ENCODE results near the gene MAT1A.

Gene MAT1A

DNA sequence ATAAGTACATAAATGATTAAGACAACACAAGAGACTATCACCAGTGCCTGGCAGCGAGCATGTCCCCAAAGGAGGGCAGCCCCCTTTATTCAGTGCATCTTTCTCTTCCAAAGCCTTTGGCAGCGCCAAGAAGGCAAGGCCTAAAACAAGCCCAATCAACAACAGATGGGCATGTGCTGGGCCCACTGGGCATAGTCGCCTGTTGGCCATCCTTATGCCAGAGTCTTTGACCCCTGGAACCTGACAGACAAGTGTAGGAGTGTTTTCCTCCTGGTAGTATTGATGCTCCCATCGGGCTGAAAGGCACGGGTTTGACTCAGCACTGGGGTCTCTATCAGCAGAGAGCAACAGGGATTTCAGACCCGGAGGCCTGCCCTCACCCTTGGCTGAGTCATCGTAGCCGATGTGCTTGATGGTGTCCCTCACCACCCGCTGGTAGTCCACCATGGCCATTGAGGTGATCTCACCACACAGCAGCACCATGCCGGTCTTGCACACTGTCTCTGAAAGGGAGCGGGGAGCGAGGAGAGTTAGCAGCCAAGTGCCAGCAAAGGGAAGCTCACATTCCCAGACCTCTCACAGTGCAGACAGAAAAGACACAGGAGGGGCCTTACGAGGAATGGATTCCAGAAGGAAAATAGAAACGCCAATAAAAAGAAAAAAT, 5.8 kb downstream of the MAT1A start:
- Histone ChIP-seq H3K4me1 (ENCODE audit: control insufficient read depth in 2 of 2, insufficient read depth in 2 of 2, low read length in 2 of 2) (no peaks in the 10 kb centered on the region), H3K27ac (ENCODE audit: low read depth in 2 of 2, low read length in 2 of 2) (no peak overlapping the region), H3K9ac (ENCODE audit: low read depth in 1 of 2, low read length in 2 of 2) (no peak overlapping the region), H3K9me3 (ENCODE audit: control insufficient read depth in 2 of 2, low read length in 2 of 2) (no peaks in the 10 kb centered on the region), H3K36me3 (ENCODE audit: control insufficient read depth in 2 of 2, insufficient read depth in 2 of 2, low read length in 2 of 2) (no peaks in the 10 kb centered on the region), H3K27me3 (ENCODE audit: control insufficient read depth in 2 of 2, insufficient read depth in 2 of 2, low read length in 2 of 2) (no peaks in the 10 kb centered on the region), H3K4me3 (ENCODE audit: low read length in 2 of 2) (no peak overlapping the region)

GRCh38 chr10:80283119-80283518, 6.3 kb downstream of the MAT1A start:
- Histone ChIP-seq H3K4me3 (ENCODE audit: low read length in 2 of 2) (no peak overlapping the region), H3K9me3 (ENCODE audit: control insufficient read depth in 2 of 2, low read length in 2 of 2) (no peaks in the 10 kb centered on the region), H3K4me1 (ENCODE audit: control insufficient read depth in 2 of 2, insufficient read depth in 2 of 2, low read length in 2 of 2) (no peaks in the 10 kb centered on the region), H3K36me3 (ENCODE audit: control insufficient read depth in 2 of 2, insufficient read depth in 2 of 2, low read length in 2 of 2) (no peaks in the 10 kb centered on the region), H3K9ac (ENCODE audit: low read depth in 1 of 2, low read length in 2 of 2) (no peak overlapping the region), H3K27ac (ENCODE audit: low read depth in 2 of 2, low read length in 2 of 2) (no peak overlapping the region), H3K27me3 (ENCODE audit: control insufficient read depth in 2 of 2, insufficient read depth in 2 of 2, low read length in 2 of 2) (no peaks in the 10 kb centered on the region)

DNA sequence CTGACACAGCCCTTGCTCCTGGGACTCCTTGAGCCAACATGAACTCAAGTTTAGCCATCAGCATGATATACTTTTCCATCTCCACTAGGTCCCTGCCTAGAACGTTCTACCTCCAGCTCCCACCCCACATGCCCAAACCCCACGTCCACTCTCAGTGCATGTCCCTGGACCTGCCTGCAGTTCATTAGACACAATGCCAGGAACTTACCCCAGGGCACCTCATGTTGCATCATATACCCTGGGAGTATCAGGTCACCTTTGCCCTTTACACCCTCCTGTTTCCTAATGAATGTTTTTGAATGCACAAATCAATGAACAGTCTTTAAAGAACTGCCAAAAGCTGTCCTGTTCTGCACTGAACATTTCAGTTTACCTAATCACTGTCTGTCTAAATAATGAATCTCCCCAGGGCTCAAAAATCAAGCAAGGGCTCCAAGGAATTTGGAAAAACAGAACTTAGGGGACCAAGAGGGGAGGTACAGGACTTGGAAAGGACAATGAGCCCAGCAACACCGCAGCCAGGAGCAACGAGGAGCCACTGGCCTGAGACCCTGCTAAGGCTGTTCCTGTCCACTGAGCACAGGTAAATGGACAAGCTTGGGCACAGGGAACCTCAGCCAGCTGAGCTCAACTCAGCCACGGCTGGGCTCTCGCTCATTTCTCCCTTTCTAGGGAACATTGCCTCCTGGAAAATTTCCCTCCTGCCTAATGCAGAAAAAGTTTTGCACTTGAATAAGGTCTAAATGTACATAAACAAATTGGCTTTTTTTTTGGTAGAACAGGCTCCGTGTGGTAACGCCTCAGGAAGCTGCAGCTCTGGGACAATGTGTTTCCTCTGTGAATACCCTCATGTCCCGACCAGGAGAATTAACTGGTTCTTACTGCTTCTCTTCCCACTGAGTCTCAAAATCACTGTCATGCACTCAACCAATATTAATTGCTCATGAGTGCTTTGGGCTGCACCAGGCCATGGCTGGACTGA, 7.4 kb downstream of the MAT1A start:
- Histone ChIP-seq H3K27me3 (ENCODE audit: control insufficient read depth in 2 of 2, insufficient read depth in 2 of 2, low read length in 2 of 2) (no peaks in the 10 kb centered on the region), H3K4me1 (ENCODE audit: control insufficient read depth in 2 of 2, insufficient read depth in 2 of 2, low read length in 2 of 2) (no peaks in the 10 kb centered on the region), H3K9me3 (ENCODE audit: control insufficient read depth in 2 of 2, low read length in 2 of 2) (no peaks in the 10 kb centered on the region), H3K4me3 (ENCODE audit: low read length in 2 of 2) (no peak overlapping the region), H3K27ac (ENCODE audit: low read depth in 2 of 2, low read length in 2 of 2) (no peak overlapping the region), H3K36me3 (ENCODE audit: control insufficient read depth in 2 of 2, insufficient read depth in 2 of 2, low read length in 2 of 2) (no peaks in the 10 kb centered on the region), H3K9ac (ENCODE audit: low read depth in 1 of 2, low read length in 2 of 2) (no peak overlapping the region)

DNA sequence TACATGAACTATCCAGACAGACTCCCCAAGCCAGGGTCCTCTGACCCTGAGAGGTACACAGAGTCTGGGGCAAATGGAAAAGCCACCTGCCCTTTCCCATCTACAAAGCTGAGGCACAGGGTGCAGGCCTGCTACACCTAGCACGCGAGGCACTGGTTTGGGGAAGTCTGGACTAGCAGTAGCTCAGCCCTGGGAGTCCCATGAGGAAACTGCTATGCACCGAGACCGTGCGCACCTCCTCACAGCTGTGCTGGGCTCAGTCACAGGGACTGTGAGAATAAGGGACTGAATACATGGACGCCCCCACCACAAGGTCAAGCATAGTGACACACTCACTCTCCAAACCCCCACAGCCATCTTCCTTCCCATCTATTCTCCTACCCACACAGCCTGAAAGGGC, 8.2 kb downstream of the MAT1A start:
- no peaks in the 10 kb centered on the region for H3K27me3 ChIP-seq (ENCODE audit: control insufficient read depth in 2 of 2, insufficient read depth in 2 of 2, low read length in 2 of 2)
- H3K4me1 ChIP-seq (ENCODE audit: control insufficient read depth in 2 of 2, insufficient read depth in 2 of 2, low read length in 2 of 2), result no peaks in the 10 kb centered on the region
- H3K9ac ChIP-seq (ENCODE audit: low read depth in 1 of 2, low read length in 2 of 2), result no peak overlapping the region
- no peaks in the 10 kb centered on the region for H3K9me3 ChIP-seq (ENCODE audit: control insufficient read depth in 2 of 2, low read length in 2 of 2)
- no peak overlapping the region for H3K4me3 ChIP-seq (ENCODE audit: low read length in 2 of 2)
- H3K27ac ChIP-seq (ENCODE audit: low read depth in 2 of 2, low read length in 2 of 2), result no peak overlapping the region
- no peaks in the 10 kb centered on the region for H3K36me3 ChIP-seq (ENCODE audit: control insufficient read depth in 2 of 2, insufficient read depth in 2 of 2, low read length in 2 of 2)

DNA sequence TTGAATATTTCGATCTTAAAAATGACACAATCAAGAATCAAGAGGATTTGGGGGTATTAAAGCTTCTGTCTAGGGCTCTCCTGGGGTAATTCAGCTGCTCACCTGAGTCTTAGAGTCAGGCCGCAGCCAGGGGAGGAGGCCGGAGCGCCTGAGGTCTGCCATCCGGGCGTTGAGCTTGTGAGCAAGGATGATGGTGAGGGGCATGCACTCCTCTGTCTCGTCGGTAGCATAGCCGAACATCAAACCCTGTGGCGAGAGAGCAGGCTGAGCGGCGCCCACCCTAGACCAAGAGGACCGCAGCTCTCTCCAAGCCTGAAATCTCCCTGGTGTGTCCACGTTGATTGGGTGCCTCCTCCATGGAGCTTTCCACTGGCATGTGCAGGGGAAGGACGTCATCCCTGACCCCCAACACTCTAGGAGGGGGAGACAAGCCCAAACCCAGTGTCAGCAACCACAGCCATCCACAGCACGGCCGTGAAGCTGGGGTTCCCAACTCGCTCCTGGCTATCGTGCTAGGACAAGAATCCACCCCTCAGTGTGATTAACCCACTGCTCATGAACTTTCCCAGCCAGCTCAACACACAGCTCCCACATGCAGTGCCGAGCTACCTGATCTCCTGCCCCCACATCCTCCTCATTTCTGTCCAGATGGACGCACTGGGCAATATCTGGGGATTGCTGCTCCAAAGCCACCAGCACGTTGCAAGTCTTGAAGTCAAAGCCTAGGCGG, 9.2 kb downstream of the MAT1A start:
- H3K27ac ChIP-seq (ENCODE audit: low read depth in 2 of 2, low read length in 2 of 2), result no peak overlapping the region
- no peaks in the 10 kb centered on the region for H3K36me3 ChIP-seq (ENCODE audit: control insufficient read depth in 2 of 2, insufficient read depth in 2 of 2, low read length in 2 of 2)
- no peaks in the 10 kb centered on the region for H3K4me1 ChIP-seq (ENCODE audit: control insufficient read depth in 2 of 2, insufficient read depth in 2 of 2, low read length in 2 of 2)
- no peaks in the 10 kb centered on the region for H3K27me3 ChIP-seq (ENCODE audit: control insufficient read depth in 2 of 2, insufficient read depth in 2 of 2, low read length in 2 of 2)
- H3K4me3 ChIP-seq (ENCODE audit: low read length in 2 of 2), result no peak overlapping the region
- H3K9me3 ChIP-seq (ENCODE audit: control insufficient read depth in 2 of 2, low read length in 2 of 2), result no peaks in the 10 kb centered on the region
- H3K9ac ChIP-seq (ENCODE audit: low read depth in 1 of 2, low read length in 2 of 2), result no peak overlapping the region

GRCh38 chr10:80279146-80279545, 10.3 kb downstream of the MAT1A start:
- Histone ChIP-seq H3K27ac (ENCODE audit: low read depth in 2 of 2, low read length in 2 of 2) (no peak overlapping the region), H3K9ac (ENCODE audit: low read depth in 1 of 2, low read length in 2 of 2) (no peak overlapping the region), H3K36me3 (ENCODE audit: control insufficient read depth in 2 of 2, insufficient read depth in 2 of 2, low read length in 2 of 2) (no peaks in the 10 kb centered on the region), H3K9me3 (ENCODE audit: control insufficient read depth in 2 of 2, low read length in 2 of 2) (no peaks in the 10 kb centered on the region), H3K4me1 (ENCODE audit: control insufficient read depth in 2 of 2, insufficient read depth in 2 of 2, low read length in 2 of 2) (no peaks in the 10 kb centered on the region), H3K4me3 (ENCODE audit: low read length in 2 of 2) (no peak overlapping the region), H3K27me3 (ENCODE audit: control insufficient read depth in 2 of 2, insufficient read depth in 2 of 2, low read length in 2 of 2) (no peaks in the 10 kb centered on the region)

DNA sequence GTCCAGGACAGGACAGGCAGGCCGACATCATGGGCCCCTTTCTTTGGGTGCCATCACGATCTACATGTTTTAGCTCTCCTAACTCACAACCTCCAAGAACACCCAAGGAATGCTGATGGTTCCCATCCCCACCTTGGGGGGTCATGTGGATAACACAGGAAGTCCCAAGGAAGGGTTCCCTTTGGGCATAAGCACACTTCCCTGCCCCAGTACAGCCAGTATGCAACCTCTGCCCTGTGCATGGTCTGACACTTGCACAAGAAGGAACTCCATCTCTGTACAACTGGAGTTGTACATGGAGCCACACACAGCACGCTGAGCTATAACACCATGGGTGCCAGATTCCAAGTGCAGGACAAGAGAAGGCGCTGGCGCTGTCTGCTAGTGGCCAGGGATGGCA, 11.0 kb downstream of the MAT1A start:
- Histone ChIP-seq H3K4me1 (ENCODE audit: control insufficient read depth in 2 of 2, insufficient read depth in 2 of 2, low read length in 2 of 2) (no peaks in the 10 kb centered on the region), H3K36me3 (ENCODE audit: control insufficient read depth in 2 of 2, insufficient read depth in 2 of 2, low read length in 2 of 2) (no peaks in the 10 kb centered on the region), H3K9me3 (ENCODE audit: control insufficient read depth in 2 of 2, low read length in 2 of 2) (no peaks in the 10 kb centered on the region), H3K9ac (ENCODE audit: low read depth in 1 of 2, low read length in 2 of 2) (no peak overlapping the region), H3K27me3 (ENCODE audit: control insufficient read depth in 2 of 2, insufficient read depth in 2 of 2, low read length in 2 of 2) (no peaks in the 10 kb centered on the region), H3K27ac (ENCODE audit: low read depth in 2 of 2, low read length in 2 of 2) (no peak overlapping the region), H3K4me3 (ENCODE audit: low read length in 2 of 2) (no peak overlapping the region)

DNA sequence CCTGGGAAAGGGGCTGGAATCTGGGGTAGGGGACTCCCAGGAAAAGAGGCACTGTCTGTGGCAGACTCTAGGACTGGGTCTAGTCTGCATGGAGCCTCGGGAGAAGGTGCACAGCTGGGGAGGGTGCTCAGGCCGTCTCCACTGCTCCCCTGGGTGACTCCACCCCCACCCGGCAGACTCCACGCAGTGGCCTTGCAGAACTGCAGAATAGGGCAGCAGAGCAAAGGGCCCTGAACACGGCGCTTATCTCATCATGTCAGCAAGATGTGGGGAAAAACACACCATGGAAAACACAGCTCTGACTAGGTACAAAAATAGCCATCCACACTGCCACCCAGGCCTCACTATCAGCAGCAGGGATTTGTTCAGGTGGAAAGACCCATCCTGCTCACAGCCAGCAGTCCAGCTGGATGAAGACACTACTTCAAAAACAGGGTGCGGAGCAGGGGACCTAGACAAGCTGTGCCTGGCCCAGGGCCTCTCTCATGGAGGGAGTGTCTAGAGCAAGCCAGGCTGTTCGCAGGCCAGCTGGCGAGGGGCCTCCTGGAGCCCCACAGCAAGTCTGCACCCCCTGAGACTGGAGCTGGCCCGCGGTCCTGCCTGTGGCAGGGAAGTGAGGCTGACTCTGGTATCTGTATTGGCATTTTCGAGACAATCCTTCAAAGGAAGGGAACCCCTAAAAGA, 11.7 kb downstream of the MAT1A start:
- Histone ChIP-seq H3K9me3 (ENCODE audit: control insufficient read depth in 2 of 2, low read length in 2 of 2) (no peaks in the 10 kb centered on the region), H3K4me3 (ENCODE audit: low read length in 2 of 2) (no peak overlapping the region), H3K27me3 (ENCODE audit: control insufficient read depth in 2 of 2, insufficient read depth in 2 of 2, low read length in 2 of 2) (no peaks in the 10 kb centered on the region), H3K27ac (ENCODE audit: low read depth in 2 of 2, low read length in 2 of 2) (no peak overlapping the region), H3K36me3 (ENCODE audit: control insufficient read depth in 2 of 2, insufficient read depth in 2 of 2, low read length in 2 of 2) (no peaks in the 10 kb centered on the region), H3K9ac (ENCODE audit: low read depth in 1 of 2, low read length in 2 of 2) (no peak overlapping the region), H3K4me1 (ENCODE audit: control insufficient read depth in 2 of 2, insufficient read depth in 2 of 2, low read length in 2 of 2) (no peaks in the 10 kb centered on the region)

DNA sequence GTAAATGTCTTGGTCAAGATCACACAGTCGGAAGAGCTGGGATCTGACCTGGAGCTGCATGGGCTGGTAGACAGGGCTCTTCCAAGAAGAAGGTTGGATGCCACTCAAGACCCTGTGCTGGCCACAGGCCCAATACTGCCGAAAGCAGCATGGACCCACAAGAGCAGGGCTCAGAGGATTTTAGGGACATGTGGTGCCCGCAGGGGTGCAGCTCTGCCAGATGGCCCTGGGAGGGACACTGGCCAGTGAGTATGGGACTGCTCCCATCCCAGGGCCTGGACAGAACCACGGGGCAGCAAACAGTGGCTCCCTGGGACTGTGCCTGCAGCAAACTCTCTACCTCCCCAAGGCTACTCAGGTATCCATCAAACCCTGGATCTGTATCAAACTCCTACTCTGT, 12.4 kb downstream of the MAT1A start:
- no peak overlapping the region for H3K4me3 ChIP-seq (ENCODE audit: low read length in 2 of 2)
- H3K36me3 ChIP-seq (ENCODE audit: control insufficient read depth in 2 of 2, insufficient read depth in 2 of 2, low read length in 2 of 2), result no peaks in the 10 kb centered on the region
- no peaks in the 10 kb centered on the region for H3K4me1 ChIP-seq (ENCODE audit: control insufficient read depth in 2 of 2, insufficient read depth in 2 of 2, low read length in 2 of 2)
- H3K9ac ChIP-seq (ENCODE audit: low read depth in 1 of 2, low read length in 2 of 2), result no peak overlapping the region
- H3K27me3 ChIP-seq (ENCODE audit: control insufficient read depth in 2 of 2, insufficient read depth in 2 of 2, low read length in 2 of 2), result no peaks in the 10 kb centered on the region
- H3K27ac ChIP-seq (ENCODE audit: low read depth in 2 of 2, low read length in 2 of 2), result no peak overlapping the region
- H3K9me3 ChIP-seq (ENCODE audit: control insufficient read depth in 2 of 2, low read length in 2 of 2), result no peaks in the 10 kb centered on the region

Data from mucosa of rectum (tissue), 2 donors.